Psoas muscle (tissue), 8 donors: ENCODE measurements around the gene COL23A1. TPM values are rescaled to one million over a fixed set of nuclear protein-coding genes. Genes with fewer than 3 reads are reported as not detected.

Experiments used
- ATAC-seq, 4 donors: fragments of 200-7000 bp; cut with Tn5 transposase; one replicate each; pipeline ENCODE4 v1.9.1; 2020; ENCODE audit warnings: moderate library complexity in 3 of 4, mild to moderate bottlenecking in 2 of 4
- DNase-seq, 2 donors: peaks; one replicate each; pipeline ENCODE4 v3.0.0-alpha.2; 2020
- H3K27ac ChIP-seq: fragments of 200-600 bp; one replicate; pipeline ENCODE4 v1.8.0; 2022
- H3K27me3 ChIP-seq, 3 donors: fragments of 200-600 bp in 1 of 3; one replicate each; pipeline versions ENCODE4 v1.6.1 to v1.8.0; 2013 to 2022; ENCODE audit warnings: low read length in 2 of 3, mild to moderate bottlenecking in 2 of 3, moderate library complexity in 1 of 3; ENCODE audit not compliant: insufficient read depth in 3 of 3
- H3K36me3 ChIP-seq, 2 donors: fragments of 200-600 bp in 1 of 2; one replicate each; pipeline versions ENCODE4 v1.6.1 to v1.8.0; 2013 to 2022; ENCODE audit warnings: low read depth in 1 of 2, mild to moderate bottlenecking in 1 of 2, moderate library complexity in 1 of 2; ENCODE audit not compliant: insufficient read depth in 1 of 2
- H3K4me1 ChIP-seq: fragments of 200-600 bp; one replicate; pipeline ENCODE4 v1.8.0; 2022
- H3K4me3 ChIP-seq: fragments of 200-600 bp; one replicate; pipeline ENCODE4 v1.8.0; 2022; ENCODE audit warnings: mild to moderate bottlenecking
- H3K9me3 ChIP-seq: fragments of 200-600 bp; one replicate; pipeline ENCODE4 v1.8.0; 2022
- CTCF ChIP-seq: fragments of 200-600 bp; IDR thresholded peaks from one replicate; pipeline ENCODE4 v1.8.0; 2022; ENCODE audit warnings: antibody characterized with exemption
- WGBS, 3 donors: extraction: QIAGEN DNeasy Blood & Tissue Kit; methylation state at CpG; one replicate each; pipeline versions ENCODE4 v1.1.6 to v1.1.7; 2013; 5-methylcytosine and 5-hydroxymethylcytosine counted together
- intact Hi-C, 2 donors: fragments of 100-400 bp; cut with DNase I; formaldehyde crosslinking; loops; one replicate each; pipeline versions ENCODE4 v1.11.0 to v1.14.2; 2022
- polyA plus RNA-seq, 3 donors: library from polyadenylated mRNA; stranded (reverse); fragments of 200-250 nt; gene quantifications; one replicate each; pipeline ENCODE4 v1.2.3, GENCODE V29; 2013
- total RNA-seq, 4 donors: library from RNA; stranded (reverse); fragmentation: NEBNext Ultra II Directional in 2 of 4; extraction: Animal tissue kit (Norgen Biotek cat#: 25700) in 2 of 4; gene quantifications; one replicate each; pipeline versions ENCODE4 v1.2.1 to v1.2.4, GENCODE V29; 2021 to 2023
- donor health status: healthy with polysubstance abuse.
- donor health status: DM: no; HTN: no; CAD: no; lungs with moderate emphysema.
- donor health status: Bipolar disorder and iron deficiency.
- donor health status: healthy.
- donor health status: DM: yes; HTN: yes; CAD: no.
- donor health status: DM: no; HTN: no; CAD: no.
- donor health status: DM: no; HTN: no; CAD: no.
- donor health status: DM: yes; HTN: yes; CAD: no.

COL23A1 gene
- total and polyA plus RNA-seq, 7 donors = 0.66 to 3.0 (median 1.2) TPM

DNA sequence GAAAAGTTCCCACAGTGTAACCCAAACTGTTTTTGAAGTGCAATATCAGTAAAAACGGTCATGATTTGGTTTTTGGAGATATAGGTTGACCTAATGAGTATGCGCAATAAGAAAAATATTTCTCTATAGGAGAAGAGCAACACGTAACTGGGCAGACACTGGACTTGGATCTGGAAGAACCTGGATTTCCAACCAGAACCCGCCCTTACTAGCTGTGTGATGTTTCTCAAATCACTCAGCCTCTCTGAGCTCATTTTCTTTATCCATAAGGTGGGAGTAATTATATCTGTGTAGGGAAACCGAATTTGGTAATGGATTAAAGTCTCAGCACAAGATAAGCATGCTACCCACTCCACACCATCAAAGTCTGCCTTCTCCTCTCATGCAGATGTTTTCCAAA, 169.1 kb downstream of the COL23A1 start:
- Histone ChIP-seq H3K27me3 (no peaks in the 10 kb centered on the region), H3K9me3 (no peaks in the 10 kb centered on the region), H3K36me3 (no peaks in the 10 kb centered on the region), H3K27ac (no peak overlapping the region), H3K4me1 (no peaks in the 10 kb centered on the region), H3K4me3 (no peak overlapping the region)
- TF ChIP-seq CTCF = no peak
- intact Hi-C loops = no loop called here
- WGBS, 3 donors = 81 to 91% (median 85%) methylated on average over 5 of the region's 5 CpGs
- no peak for DNase-seq
- no peak for ATAC-seq

DNA sequence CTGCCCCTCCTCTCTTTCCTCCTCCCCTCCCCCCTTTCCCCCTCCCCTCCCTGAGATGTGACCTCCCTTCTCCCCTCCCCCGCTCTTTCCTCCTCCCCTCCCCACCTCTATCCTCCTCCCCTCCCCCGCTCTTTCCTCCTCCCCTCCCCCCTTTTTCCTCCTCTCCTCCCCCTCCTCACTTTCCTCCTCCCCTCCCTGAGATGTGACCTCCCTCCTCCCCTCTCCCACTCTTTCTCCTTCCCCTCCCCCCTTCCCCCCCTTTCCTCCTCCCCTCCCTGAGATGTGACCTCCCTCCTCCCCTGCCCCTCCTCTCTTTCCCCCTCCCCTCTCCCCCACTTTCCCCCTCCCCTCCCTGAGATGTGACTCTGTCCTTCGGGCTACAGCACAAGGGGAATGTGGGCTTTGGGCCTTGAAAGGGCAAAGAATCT, 169.8 kb downstream of the COL23A1 start:
- ATAC-seq (no peak), DNase-seq (no peak)
- H3K27ac ChIP-seq = no peak overlapping the region
- no peaks in the 10 kb centered on the region for H3K36me3 ChIP-seq
- 46 to 78% (median 57%) methylated on average over 1 to 2 of the region's 3 CpGs for WGBS, 3 donors
- TF ChIP-seq CTCF = no peak
- no peaks in the 10 kb centered on the region for H3K27me3 ChIP-seq
- no peaks in the 10 kb centered on the region for H3K9me3 ChIP-seq
- intact Hi-C loops = no loop called here
- no peak overlapping the region for H3K4me3 ChIP-seq
- H3K4me1 ChIP-seq = no peaks in the 10 kb centered on the region

GRCh38 chr5:178419651-178420050, 170.5 kb downstream of the COL23A1 start:
- Histone ChIP-seq H3K36me3 (no peaks in the 10 kb centered on the region), H3K27ac (no peak overlapping the region), H3K4me3 (no peak overlapping the region), H3K9me3 (no peaks in the 10 kb centered on the region), H3K27me3 (no peaks in the 10 kb centered on the region), H3K4me1 (no peaks in the 10 kb centered on the region)
- ATAC-seq = no peak
- whole genome bisulfite sequencing, 3 donors = 63 to 69% (median 69%) methylated on average over 8 of the region's 8 CpGs
- DNase-seq = no peak
- intact Hi-C loops = no loop called here
- no peak for TF ChIP-seq CTCF

- Histone ChIP-seq H3K36me3 (no peaks in the 10 kb centered on the region), H3K4me1 (no peaks in the 10 kb centered on the region), H3K27me3 (no peaks in the 10 kb centered on the region), H3K4me3 (no peak overlapping the region), H3K9me3 (no peaks in the 10 kb centered on the region), H3K27ac (no peak overlapping the region)
- WGBS, 3 donors = 76 to 83% (median 77%) methylated on average over 9 of the region's 9 CpGs
- TF ChIP-seq CTCF = no peak
- no peak for ATAC-seq
- intact Hi-C loops = no loop called here
- no peak for DNase-seq
These were observed 171.0 kb downstream of the COL23A1 start for GRCh38 chr5:178419196-178419595.

- intact Hi-C loops = no loop called here
- Histone ChIP-seq H3K27me3 (no peaks in the 10 kb centered on the region), H3K4me3 (no peak overlapping the region), H3K9me3 (no peaks in the 10 kb centered on the region), H3K27ac (no peak overlapping the region), H3K4me1 (no peaks in the 10 kb centered on the region), H3K36me3 (no peaks in the 10 kb centered on the region)
- no peak for TF ChIP-seq CTCF
- ATAC-seq = no peak
- DNase-seq = no peak
- WGBS, 3 donors = 90 to 94% (median 90%) methylated on average over 6 to 7 of the region's 7 CpGs
These were observed 171.7 kb downstream of the COL23A1 start for GRCh38 chr5:178418471-178419010.
